Measurements from ENCODE around the gene RAB3GAP1.

RAB3GAP1 gene

DNA sequence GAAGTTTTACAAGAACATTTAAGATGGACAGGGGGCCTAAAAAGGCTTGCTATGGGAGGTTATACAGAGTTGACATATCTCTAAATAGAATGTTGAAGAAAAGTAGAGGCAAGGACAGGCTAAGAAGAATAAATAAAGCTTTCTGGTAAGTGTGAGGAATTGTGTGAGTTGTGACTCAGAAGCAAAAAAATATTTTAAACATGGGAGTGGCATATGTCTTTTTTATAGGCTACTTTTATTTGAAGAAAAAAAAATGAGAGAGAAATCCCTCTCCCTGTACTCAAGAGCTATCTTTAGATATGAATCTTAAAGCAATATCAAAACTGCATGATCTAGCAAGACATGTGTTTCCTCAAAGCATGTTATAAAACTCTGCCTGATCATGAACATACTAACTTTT is 41.1 kb downstream of the RAB3GAP1 start:
- DNase-seq (ENCODE audit: low read depth), result no peak
- TF ChIP-seq POLR2A (IDR thresholded peaks at IDR 0.05; ENCODE audit: extremely low read depth, insufficient read length) (no peak), MYC (IDR thresholded peaks at IDR 0.05; ENCODE audit: low read depth, low read length) (no peak)
- TF ChIP-seq, protein P1, sequence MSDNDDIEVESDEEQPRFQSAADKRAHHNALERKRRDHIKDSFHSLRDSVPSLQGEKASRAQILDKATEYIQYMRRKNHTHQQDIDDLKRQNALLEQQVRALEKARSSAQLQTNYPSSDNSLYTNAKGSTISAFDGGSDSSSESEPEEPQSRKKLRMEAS (IDR thresholded peaks at IDR 0.05; ENCODE audit: low read depth, low read length), result no peak
- TF ChIP-seq, protein P2, sequence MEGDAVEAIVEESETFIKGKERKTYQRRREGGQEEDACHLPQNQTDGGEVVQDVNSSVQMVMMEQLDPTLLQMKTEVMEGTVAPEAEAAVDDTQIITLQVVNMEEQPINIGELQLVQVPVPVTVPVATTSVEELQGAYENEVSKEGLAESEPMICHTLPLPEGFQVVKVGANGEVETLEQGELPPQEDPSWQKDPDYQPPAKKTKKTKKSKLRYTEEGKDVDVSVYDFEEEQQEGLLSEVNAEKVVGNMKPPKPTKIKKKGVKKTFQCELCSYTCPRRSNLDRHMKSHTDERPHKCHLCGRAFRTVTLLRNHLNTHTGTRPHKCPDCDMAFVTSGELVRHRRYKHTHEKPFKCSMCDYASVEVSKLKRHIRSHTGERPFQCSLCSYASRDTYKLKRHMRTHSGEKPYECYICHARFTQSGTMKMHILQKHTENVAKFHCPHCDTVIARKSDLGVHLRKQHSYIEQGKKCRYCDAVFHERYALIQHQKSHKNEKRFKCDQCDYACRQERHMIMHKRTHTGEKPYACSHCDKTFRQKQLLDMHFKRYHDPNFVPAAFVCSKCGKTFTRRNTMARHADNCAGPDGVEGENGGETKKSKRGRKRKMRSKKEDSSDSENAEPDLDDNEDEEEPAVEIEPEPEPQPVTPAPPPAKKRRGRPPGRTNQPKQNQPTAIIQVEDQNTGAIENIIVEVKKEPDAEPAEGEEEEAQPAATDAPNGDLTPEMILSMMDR (IDR thresholded peaks at IDR 0.05; ENCODE audit: low read depth, low read length), result no peak
- no peak overlapping the region for H3K4me3 ChIP-seq (ENCODE audit: low read depth, low read length)

DNA sequence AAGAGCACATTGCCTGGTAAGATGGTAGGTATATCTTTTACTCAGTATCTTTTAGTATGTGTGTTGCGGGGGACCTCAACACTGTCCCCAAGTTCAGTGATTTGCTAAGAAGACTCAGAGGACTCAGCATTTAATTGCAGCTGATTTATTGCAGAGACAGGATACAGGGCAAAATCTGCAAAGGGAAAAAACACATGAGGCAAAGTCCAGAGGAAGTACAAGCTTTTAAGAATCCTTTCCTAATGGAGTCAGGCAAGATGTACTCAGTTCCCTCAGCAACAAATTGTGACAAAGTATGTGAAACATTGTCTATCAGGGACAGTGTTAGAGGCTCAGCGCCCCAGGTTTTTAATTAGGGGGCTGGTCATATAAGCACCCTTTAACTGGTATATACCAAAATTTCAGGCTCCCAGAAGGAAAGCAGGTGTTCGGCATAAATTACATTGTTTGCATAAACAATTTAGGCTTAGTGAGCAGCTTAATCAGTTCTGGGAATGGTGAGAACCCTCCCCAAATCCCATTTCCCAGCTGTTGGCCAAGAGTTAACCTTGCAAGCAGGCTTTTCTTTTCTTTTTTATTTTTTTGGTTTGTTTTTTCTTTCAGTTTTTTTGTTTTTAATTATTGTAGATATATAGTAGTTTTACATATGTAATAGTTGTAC is 41.7 kb downstream of the RAB3GAP1 start:
- TF ChIP-seq POLR2A (IDR thresholded peaks at IDR 0.05; ENCODE audit: extremely low read depth, insufficient read length), result no peak
- no peak for TF ChIP-seq MYC (IDR thresholded peaks at IDR 0.05; ENCODE audit: low read depth, low read length)
- TF ChIP-seq, protein P2 (IDR thresholded peaks at IDR 0.05; ENCODE audit: low read depth, low read length), result no peak
- TF ChIP-seq, protein P1 (IDR thresholded peaks at IDR 0.05; ENCODE audit: low read depth, low read length), result no peak
- no peak for DNase-seq (ENCODE audit: low read depth)
- no peak overlapping the region for H3K4me3 ChIP-seq (ENCODE audit: low read depth, low read length)

DNA sequence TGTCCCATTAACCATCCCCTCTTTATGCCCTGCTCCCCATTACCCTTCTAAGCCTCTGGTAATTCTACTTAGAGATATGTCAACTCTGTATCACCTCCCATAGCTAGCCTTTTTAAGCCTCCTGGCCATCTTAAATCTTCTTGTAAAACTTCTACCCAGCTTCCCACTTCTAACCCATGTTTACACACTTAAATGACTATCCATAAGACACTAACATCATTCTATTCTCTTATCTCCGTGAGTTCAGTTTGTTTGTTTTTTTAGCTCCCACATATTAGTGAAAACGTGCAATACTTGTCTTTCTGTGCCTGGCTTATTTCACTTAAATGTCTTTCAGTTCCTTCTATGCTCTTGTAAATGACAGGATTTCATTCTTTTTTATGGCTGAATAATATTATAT is 42.4 kb downstream of the RAB3GAP1 start:
- H3K4me3 ChIP-seq (ENCODE audit: low read depth, low read length), result no peak overlapping the region
- TF ChIP-seq POLR2A (IDR thresholded peaks at IDR 0.05; ENCODE audit: extremely low read depth, insufficient read length) (no peak), MYC (IDR thresholded peaks at IDR 0.05; ENCODE audit: low read depth, low read length) (no peak)
- TF ChIP-seq, protein P2 (IDR thresholded peaks at IDR 0.05; ENCODE audit: low read depth, low read length), result no peak
- TF ChIP-seq, protein P1 (IDR thresholded peaks at IDR 0.05; ENCODE audit: low read depth, low read length), result no peak
- DNase-seq (ENCODE audit: low read depth), result no peak

DNA sequence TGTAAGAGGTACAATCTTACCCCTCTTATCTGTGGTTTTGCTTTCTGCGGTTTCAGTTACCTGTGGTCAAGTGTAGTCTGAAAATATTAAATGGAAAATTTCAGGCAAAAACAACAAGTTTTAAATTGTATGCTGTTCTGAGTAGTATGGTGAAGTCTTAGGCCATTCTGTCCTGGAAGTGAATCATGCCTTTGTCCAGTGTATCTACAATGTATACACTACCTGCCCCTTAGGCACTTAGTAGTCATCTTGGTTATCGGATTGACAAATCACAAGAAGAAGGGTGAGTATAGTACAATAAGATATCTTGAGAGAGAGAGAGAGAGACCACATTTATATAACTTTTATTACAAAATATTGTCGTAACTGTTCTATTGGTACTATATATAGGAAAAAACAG is 43.5 kb downstream of the RAB3GAP1 start:
- no peak for TF ChIP-seq MYC (IDR thresholded peaks at IDR 0.05; ENCODE audit: low read depth, low read length)
- TF ChIP-seq, protein P1 (IDR thresholded peaks at IDR 0.05; ENCODE audit: low read depth, low read length), result no peak
- TF ChIP-seq, protein P2 (IDR thresholded peaks at IDR 0.05; ENCODE audit: low read depth, low read length), result no peak
- TF ChIP-seq POLR2A (IDR thresholded peaks at IDR 0.05; ENCODE audit: extremely low read depth, insufficient read length), result no peak
- H3K4me3 ChIP-seq (ENCODE audit: low read depth, low read length), result no peak overlapping the region
- no peak for DNase-seq (ENCODE audit: low read depth)

DNA sequence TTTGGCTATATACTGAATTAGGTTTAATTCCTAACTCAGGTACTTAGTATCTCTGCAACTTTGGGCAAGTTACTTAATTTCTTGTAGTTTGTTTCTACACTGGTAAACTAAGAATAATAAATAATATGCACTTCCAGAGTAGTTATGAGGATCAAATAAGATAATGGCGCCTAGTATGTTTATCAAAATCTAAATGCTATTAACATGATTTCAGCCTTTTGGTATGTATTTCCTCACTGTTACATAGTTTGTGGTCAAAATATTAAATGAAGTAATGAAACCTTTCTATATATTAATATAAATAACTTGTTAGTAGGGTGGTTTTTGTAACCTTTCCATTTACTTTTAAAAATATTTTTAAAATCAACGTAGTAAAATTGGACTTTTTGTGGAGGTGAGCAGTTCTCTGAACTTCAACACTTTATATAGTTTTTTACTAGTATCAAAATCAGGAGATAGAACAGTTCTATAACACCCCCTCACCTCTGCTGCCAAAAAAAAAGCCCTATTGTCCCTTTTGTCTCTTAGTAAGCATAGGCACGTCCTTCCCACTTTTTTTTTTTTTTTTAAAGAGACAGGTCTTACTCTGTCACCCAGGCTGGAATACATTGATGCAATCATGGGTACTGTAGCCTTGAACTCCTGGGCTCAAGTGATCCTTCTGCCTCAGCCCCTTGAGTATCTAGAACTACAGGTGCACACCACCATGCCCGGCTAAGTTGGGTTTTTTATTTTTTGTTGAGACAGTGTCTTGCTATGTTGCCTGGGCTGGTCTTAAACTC is 44.8 kb downstream of the RAB3GAP1 start:
- no peak for DNase-seq (ENCODE audit: low read depth)
- H3K4me3 ChIP-seq (ENCODE audit: low read depth, low read length), result no peak overlapping the region

More for the DNA sequence above, 44.8 kb downstream of the RAB3GAP1 start:
- TF ChIP-seq, protein P1 (IDR thresholded peaks at IDR 0.05; ENCODE audit: low read depth, low read length), result no peak
- TF ChIP-seq, protein P2 (IDR thresholded peaks at IDR 0.05; ENCODE audit: low read depth, low read length), result no peak
- no peak for TF ChIP-seq POLR2A (IDR thresholded peaks at IDR 0.05; ENCODE audit: extremely low read depth, insufficient read length)
- TF ChIP-seq MYC (IDR thresholded peaks at IDR 0.05; ENCODE audit: low read depth, low read length), result no peak

All from NB4 (cell line).